HL-60 (cell line): ENCODE data around the gene TSHZ2.

Experiments used
- DNase-seq, 2 experiments: peaks; one replicate each; pipeline ENCODE4 v3.0.0-alpha.2; 2010 to 2020; ENCODE audit warnings: low read depth in 1 of 2, low spot score in 1 of 2
- H3K27ac ChIP-seq: fragments of 250-450 bp; sonication (Bioruptor Pico); replicated peaks from 2 replicates; pipeline ENCODE4 v1.5.1; 2020; ENCODE audit warnings: mild to moderate bottlenecking, moderate library complexity
- H3K27me3 ChIP-seq: fragments of 250-450 bp; sonication (Bioruptor Pico); 2 replicates; pipeline ENCODE4 v1.5.1; 2021; ENCODE audit warnings: mild to moderate bottlenecking, moderate library complexity; ENCODE audit not compliant: insufficient read depth, poor library complexity, severe bottlenecking
- H3K4me3 ChIP-seq: replicated peaks from 2 replicates; pipeline ENCODE4 v1.5.1; 2011; ENCODE audit warnings: mild to moderate bottlenecking, control low read depth, low read length; ENCODE audit not compliant: insufficient read depth
- CTCF ChIP-seq: IDR thresholded peaks from one replicate; pipeline ENCODE4 v1.5.1; 2011; ENCODE audit warnings: low read length, control low read depth, inconsistent platforms; ENCODE audit not compliant: insufficient read depth
- GABPA ChIP-seq: IDR thresholded peaks from 2 replicates; pipeline ENCODE4 v1.6.1; 2012; ENCODE audit warnings: low read depth
- POLR2AphosphoS5 ChIP-seq: IDR thresholded peaks from 2 replicates; pipeline ENCODE4 v1.6.1; 2012; ENCODE audit warnings: low read depth
- REST ChIP-seq: IDR thresholded peaks from 2 replicates; pipeline ENCODE4 v1.6.1; 2012; ENCODE audit warnings: low read depth; ENCODE audit not compliant: insufficient replicate concordance
- SPI1 ChIP-seq: IDR thresholded peaks from 2 replicates; pipeline ENCODE4 v1.6.1; 2012; ENCODE audit warnings: low read depth, mild to moderate bottlenecking, borderline replicate concordance

TSHZ2 gene

GRCh38 chr20:52924411-52925271 lies 47.5 kb upstream of the TSHZ2 start:
- DNase-seq, result no peak

GRCh38 chr20:52926505-52926904 lies 45.7 kb upstream of the TSHZ2 start:
- Histone ChIP-seq H3K27me3 (no peaks in the 10 kb centered on the region), H3K4me3 (no peak overlapping the region), H3K27ac (no peak overlapping the region)
- TF ChIP-seq POLR2AphosphoS5, result no peak
- TF ChIP-seq REST, result no peak
- no peak for TF ChIP-seq SPI1
- no peak for TF ChIP-seq CTCF
- DNase-seq, result no peak

More at GRCh38 chr20:52924411-52925271, 47.5 kb upstream of the TSHZ2 start:
- no peak overlapping the region for H3K4me3 ChIP-seq
- TF ChIP-seq REST (no peak), POLR2AphosphoS5 (no peak), CTCF (no peak), GABPA (no peak), SPI1 (no peak)
- H3K27ac ChIP-seq, result no peak overlapping the region
- H3K27me3 ChIP-seq, result no peaks in the 10 kb centered on the region

GRCh38 chr20:52933867-52934266 lies 38.3 kb upstream of the TSHZ2 start:
- Histone ChIP-seq H3K4me3 (no peak overlapping the region), H3K27ac (no peak overlapping the region), H3K27me3 (peaks cover 2% of the 10 kb centered on the region)
- DNase-seq, result no peak
- TF ChIP-seq SPI1, result no peak
- no peak for TF ChIP-seq GABPA
- no peak for TF ChIP-seq REST
- no peak for TF ChIP-seq POLR2AphosphoS5
- TF ChIP-seq CTCF, result no peak
